ENCODE measurements around the gene TRMT61A.
"Not testable (repeated sequence)": the region's sequence is repeated elsewhere in the genome, so short reads cannot be mapped to it uniquely, and the experiment has no call there.

Gene TRMT61A

DNA sequence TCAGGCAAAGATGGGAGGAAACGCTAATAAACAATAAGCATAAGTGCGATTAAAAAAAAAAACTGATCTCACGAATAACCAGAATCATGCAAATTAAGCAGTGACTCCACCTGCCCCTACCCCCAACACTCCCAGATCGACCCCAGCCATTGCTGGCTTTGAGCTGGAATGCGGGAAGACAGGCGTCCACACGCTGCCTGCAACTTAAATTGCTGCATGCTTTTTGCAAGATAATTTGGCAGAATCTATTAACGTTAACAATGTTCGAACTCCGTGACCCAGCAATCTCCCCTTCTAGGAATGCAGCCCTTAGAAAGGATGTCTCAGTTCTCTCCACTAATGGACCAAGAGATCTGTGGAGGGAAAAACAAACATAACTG is 5.4 kb upstream of the TRMT61A start:
- no peak for DNase-seq (ENCODE audit: low read depth)

DNA sequence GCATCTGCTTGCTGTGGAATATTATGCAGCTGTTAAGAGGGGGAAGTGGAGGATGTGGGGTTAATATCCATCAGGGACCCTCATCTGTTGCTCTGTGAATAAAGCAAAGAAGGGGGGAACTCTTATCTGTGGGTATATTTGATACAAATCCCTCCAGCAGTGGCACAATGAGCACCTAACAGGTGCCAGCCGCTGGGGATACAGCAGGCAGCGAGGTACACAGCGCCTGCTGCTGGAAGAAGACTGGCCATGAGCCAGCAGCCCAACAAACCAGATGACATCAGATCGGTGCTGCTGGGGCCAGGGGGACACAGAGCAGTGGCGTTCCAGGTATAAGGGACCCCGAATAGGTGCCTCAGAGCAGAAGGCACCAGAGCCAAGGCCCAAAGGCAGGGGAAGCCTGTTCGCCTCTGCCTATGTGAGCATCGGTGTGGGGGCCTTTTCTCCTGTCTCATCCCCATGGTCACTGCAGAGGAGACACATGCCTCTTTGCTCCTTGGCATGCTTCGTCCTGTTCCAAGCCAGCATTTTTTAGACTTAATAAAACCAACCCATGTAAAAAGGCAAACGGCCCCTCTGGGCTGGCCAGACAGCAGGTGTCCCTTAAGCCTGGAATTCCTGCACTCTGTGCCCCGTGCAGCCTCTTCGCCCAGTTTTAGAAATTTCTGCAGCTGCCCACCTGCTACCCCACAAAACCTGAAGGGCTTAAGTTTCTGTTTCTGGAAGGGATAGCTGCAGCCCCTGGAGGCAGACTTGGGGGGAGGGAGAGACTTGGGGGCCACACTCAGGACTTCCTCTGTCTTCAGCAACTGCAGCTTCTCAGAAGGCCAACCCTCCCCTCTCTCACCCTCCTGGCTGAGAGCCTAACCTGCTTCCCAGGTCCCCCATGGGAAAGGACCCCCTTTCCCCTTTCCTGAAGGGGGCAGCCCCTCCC is 4.7 kb upstream of the TRMT61A start:
- DNase-seq (ENCODE audit: low read depth) = no peak

- DNase-seq (ENCODE audit: low read depth) = not testable (repeated sequence)
These were observed 3.4 kb upstream of the TRMT61A start for GRCh38 chr14:103525430-103526246.

DNA sequence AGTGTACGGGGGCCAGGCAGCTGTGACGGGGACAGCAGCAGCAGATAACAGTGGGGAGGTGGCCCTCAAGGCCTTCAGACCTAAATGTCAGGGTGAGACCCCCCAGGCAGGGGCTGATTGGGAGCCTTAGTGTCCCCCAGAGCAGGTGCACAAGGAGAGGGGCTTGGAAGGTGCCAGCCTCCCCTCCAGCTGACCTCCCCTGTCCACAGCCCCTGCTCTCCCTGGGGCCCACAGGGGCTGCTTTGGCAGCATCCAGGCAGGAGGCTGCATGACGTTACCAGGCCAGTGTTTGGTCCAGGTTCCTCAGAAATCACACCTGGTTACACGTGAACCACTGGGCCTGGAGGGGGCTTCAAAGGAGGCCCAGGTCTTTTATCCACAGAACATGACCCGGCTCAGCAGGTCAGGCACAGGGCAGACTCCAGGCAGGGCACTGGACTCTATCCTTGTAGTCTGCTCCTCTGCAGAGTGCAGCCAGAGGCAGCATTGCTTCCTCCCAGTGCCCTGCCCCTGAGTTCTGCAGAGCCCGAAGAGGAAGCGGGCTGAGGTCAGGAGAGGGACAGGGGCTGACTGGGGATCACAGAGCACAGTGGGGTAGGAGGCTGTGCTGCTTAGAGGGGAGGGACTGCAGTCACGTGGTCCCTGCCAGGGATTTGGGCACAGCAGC is 2.6 kb upstream of the TRMT61A start:
- no peak for DNase-seq (ENCODE audit: low read depth)

DNA sequence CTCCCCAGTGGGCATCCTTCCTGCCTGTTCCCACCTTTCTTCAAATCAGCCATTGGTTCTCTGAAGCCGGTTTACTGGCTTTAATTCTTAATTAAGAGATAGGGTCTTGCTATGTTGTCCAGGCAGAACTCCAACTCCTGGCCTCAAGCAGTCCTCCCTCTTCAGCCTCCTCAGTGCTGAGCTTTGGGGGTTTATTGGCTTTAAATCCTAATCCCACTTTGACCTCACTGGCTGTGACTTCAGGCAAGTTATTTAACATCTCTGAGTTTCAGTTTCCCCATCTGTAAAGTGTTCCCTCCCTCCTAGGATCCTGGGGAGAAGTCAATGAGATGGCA is 2.1 kb upstream of the TRMT61A start:
- DNase-seq (ENCODE audit: low read depth) = no peak

DNA sequence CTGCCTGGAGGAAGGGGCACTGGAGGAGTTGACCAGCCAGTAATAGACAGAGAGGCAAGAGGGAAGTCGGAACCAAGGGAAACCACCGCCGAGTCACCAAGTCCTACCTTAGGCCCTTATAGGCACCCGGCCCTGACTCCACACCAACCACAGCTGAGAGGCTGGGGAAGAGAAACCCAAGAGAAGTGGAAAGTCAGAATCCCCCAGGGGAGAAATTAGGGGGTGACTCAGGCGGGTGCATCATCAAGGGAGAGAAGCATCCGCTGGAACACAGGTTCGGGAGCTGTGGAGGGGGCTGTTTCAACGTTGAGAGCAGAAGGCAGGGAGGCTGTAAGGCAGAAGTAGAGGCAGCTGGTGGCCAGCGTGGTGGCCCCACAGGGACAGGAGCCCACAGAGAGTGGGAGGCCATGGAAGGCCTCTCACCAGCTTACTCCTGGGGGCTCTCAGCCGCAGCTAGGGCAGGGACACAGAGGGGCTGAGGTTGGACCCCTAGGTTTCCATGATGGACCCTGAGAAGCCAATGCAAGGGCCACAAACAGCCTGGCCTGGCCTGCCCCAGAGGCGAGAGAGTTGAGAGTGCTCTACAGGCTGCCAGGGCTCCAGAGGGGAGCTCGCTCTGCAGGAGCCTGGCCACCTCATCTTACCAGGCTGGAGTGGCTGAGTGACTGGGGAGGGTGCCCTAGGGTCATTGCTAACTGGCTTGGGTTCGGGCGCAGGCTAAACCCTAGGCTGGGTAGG is 1.4 kb upstream of the TRMT61A start:
- DNase-seq (ENCODE audit: low read depth) = no peak

- no peak for DNase-seq (ENCODE audit: low read depth)
These were observed 830 bp upstream of the TRMT61A start for GRCh38 chr14:103528146-103528586.

DNA sequence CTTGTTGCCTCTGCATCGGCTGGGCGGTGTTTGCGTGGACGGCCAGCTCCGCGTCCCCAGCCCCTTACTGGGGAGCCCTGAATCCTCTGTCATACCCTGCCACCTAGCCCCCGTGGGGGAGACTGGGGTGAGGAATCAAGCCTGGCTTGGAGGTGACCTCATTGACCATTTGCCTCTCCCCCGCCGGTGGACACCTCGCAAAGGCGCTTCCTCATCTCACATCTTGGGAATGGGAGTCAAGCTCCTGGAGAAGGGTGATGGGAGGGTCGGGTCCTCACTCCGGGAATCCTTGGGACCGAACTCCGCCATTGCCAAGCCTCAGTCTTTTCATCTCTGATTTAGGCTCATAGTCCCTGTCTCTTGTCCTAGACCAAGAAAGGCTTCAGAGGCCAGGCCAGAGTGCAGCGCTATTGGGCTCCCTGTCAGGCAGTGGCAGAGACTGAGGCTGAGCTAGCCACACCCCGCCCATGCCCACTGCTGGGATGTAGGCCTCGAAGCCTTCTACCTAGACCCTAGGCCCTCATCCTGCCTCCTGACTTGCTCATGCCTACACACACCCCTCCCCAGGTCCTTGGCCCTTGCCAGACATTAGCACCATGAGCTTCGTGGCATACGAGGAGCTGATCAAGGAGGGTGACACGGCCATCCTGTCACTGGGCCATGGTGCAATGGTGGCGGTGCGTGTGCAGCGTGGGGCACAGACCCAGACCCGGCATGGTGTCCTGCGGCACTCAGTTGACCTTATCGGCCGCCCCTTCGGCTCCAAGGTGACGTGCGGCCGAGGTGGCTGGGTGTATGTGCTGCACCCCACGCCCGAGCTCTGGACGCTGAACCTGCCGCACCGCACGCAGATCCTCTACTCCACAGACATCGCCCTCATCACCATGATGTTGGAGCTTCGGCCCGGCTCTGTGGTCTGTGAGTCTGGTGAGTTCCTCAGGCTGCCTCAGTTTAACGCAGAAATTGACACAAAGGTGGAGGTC is 678 bp downstream of the TRMT61A start:
- DNase-seq (ENCODE audit: low read depth) = no peak

GRCh38 chr14:103530390-103530789 is 1.4 kb downstream of the TRMT61A start:
- DNase-seq (ENCODE audit: low read depth) = no peak

DNA sequence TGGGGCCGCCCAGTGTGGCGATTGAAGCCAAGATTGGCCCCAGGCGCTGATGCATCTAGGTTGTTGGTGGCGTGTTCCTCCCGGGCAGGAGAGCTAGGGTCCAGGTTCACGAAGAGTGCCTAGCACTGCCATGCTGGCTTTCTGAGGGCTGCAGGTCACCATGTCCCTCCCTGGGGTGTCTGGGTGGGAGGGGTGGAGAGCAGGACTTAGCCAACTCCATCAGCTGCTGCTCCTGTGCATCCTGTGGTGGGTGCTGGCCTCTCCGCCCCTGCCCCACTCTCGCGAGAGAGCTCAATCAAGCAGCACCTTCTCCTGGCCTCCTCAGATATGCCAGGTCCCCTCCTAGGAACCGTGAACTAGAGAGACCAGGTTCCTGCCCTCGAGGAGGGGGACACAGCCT is 1.8 kb downstream of the TRMT61A start:
- DNase-seq (ENCODE audit: low read depth) = no peak

DNA sequence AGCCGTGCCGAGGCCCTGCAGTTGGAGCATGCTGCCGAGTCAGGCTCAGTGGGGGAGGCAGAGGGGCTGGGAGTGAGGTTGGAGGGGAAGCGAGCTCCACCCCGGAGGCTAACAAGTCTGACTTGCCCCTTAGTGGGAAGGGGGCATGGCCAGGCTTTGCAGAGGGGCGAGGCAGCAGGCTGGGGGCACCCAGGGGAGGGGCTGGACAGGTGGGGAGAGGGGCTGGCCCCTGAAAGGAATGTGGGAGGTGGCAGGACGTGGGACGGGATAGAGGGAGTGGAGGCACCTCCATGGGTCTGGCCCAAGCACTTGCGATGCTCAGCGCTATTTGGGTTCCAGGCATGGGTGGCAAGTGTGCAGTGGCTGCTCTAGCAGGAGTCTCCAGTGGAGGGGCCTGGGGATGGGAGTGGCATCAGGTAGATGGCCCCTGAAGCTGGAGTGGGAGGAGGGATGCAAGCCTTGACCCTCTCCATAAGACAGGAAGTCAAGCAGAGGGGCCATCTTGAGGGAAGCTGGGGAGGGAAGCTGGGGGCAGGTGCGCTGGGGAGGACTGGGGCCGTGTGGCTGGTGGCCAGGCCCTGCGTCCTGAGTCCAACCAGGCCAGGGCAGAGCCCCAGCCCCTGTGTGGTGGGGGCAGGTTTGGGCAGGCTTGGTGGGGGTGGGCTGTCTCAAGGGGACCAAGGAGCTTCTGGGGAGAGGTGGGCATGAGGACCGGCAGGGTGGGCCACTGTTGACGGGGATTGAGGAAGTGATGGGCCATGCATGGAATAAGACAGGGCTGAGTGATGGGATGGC is 2.6 kb downstream of the TRMT61A start:
- no peak for DNase-seq (ENCODE audit: low read depth)

DNA sequence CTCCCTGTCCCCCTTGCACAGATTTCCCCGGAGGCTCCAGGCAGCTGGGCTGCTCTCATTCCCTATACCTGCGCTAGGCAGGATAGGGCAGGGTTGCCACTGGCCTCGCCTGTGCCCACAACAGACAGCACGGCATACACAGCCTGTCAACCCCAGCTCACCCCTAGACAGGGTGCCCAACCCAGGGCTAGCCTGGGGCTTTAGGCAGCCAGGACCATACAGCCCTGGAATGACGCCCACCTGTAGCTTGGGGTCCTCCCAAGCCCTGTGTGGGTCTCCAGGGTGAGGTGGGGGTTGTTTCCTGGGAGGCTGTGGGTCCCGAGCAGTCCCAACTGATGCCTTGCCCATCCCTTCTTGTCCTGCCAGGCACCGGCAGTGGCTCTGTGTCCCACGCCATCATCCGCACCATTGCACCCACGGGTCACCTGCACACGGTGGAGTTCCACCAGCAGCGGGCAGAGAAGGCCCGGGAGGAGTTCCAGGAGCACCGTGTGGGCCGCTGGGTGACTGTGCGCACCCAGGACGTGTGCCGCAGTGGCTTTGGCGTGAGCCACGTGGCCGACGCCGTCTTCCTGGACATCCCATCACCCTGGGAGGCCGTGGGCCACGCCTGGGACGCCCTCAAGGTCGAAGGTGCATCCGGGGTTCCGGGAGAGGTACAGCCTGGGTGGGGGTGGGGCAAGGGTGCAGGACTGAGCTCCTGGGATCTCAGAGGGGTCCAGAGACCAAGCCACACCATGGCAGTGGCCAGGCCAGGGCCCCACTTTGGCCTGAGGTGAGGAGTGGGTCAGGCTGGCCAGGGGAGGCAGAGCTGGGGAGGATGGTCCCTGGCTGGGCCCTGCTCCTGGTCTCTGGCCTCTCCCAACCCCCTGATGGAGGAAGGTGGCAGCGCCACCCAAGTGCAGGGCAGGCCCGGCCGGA is 3.5 kb downstream of the TRMT61A start:
- DNase-seq (ENCODE audit: low read depth) = no peak

- DNase-seq (ENCODE audit: low read depth) = no peak
These were observed 4.4 kb downstream of the TRMT61A start for GRCh38 chr14:103533137-103533998.

DNA sequence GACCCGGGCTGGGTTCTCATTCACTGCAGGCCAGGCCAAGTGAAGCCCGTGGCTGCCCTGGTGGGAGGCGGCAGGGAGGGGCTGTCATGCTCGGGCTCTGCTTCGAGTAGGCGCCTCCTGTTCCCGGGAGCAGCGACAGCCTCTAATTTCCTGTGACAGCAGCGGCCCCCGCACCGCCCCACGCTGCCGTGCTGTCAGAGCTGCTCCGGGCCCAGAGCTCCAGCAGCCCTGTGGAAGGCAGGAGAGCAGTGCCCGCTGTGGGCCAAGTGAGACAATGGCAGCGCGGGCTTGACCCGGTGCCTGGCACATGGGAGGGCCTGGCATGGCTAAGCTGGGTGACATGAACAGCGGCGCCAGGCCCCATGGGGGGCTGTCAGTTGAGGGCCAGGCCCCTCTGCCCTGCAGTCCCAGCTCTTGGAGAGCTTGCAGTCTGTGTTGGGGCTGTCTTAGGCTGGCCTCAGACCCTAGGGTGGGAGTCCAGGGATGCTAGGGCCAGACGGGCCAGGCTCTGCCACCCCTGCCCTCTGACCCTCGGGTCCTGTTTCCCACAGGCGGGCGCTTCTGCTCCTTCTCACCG is 5.1 kb downstream of the TRMT61A start:
- no peak for DNase-seq (ENCODE audit: low read depth)

DNA sequence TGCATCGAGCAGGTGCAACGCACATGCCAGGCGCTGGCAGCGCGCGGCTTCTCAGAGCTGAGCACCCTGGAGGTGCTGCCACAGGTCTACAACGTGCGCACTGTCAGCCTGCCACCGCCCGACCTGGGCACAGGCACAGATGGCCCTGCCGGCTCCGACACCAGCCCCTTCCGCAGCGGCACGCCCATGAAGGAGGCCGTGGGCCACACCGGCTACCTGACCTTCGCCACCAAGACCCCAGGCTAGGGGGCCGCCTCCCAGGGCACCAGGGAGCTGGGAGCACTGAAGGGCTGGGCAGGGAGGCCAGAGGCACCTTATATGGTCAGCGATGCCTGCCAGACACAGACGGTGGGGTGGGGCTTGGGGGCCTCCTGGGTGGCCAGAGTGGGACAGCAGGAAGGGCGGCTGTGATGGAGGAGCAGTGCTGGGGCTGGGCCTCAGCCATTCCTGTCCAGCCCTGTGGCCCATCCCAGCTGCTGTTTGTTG is 5.6 kb downstream of the TRMT61A start:
- DNase-seq (ENCODE audit: low read depth) = no peak

DNA sequence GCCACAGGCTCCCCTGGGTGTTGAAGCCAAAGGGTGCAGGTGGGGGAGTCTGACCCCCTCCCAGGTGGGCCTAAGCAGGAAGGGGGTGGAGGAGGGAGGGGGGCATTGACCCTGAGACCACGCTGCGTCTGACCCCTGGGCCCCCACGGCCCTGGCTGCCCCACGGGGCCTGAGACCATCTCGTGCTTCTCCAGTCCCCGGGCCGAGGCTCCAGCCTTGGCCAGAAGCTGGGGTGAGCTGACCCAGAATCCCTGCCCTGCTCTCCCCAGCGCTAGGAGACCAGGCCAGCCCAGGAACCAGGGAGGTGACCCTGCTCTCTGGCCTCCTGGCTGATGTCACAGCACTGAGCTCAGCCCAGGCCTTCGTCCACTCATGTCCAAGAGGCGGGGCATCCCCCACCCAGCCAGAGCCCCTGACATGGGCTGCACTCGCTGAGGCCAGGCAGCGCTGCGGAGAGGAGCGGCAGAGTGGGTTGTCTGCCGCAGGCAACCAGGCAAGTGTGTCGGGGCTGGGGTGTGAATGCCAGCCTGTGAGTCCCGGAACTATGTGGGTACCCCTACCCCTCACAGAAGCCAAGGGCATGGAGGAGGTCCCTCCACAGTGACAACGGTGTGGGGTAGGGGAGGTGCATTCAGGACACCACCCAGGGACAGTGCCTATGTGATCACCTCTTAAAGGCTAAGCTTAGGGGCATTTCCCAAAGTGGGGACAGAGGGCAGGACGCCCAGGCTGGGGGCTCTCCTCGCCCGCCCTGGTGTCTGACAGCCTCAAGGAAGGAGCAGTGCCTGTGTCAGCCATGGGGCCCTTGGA is 6.3 kb downstream of the TRMT61A start:
- no peak for DNase-seq (ENCODE audit: low read depth)
